ENCODE results near the gene RAB6A. TPM values are rescaled to one million over a fixed set of nuclear protein-coding genes. Genes with fewer than 3 reads are reported as not detected.
"Not testable (repeated sequence)": the region's sequence is repeated elsewhere in the genome, so short reads cannot be mapped to it uniquely, and the experiment has no call there.

RAB6A gene
- total and polyA plus RNA-seq, 2 experiments from 2014 or later, result 119 to 218 TPM

- Histone ChIP-seq H3K4me1 (ENCODE audit: low read depth) (peaks cover 17% of the 10 kb centered on the region), H3K36me3 (no peaks in the 10 kb centered on the region), H3K27me3 (no peaks in the 10 kb centered on the region), H3K27ac (no peak overlapping the region), H3K4me3 (no peak overlapping the region), H3K9me3 (ENCODE audit: low read depth) (no peaks in the 10 kb centered on the region)
- DNase-seq (ENCODE audit: low read depth in 1 of 2, low spot score in 1 of 2), result no peak
- TF ChIP-seq CTCF (IDR thresholded peaks at IDR 0.05; ENCODE audit: low read depth, low read length), result no peak
These were observed 5.2 kb downstream of the RAB6A start for GRCh38 chr11:73755670-73756069.

DNA sequence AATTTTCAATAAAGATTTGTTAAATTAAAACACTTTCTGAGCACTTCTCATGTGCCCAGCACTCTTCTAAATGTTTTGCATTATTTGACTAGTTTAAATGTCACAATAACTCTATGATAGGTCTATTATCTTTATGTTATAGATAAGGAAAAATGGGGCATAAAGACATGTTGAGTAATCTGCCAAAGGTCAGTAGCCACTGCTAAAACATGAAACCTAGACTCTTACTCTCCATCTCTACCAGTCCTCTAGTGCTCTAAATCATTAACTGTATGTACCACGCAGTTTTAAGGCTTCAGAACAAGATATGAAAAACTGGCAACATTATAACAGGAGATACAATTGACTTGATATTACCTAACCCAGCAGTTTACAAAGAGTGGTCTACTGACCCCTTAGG, 6.9 kb downstream of the RAB6A start:
- H3K36me3 ChIP-seq, result no peaks in the 10 kb centered on the region
- H3K9me3 ChIP-seq (ENCODE audit: low read depth), result no peaks in the 10 kb centered on the region
- no peak for DNase-seq (ENCODE audit: low read depth in 1 of 2, low spot score in 1 of 2)
- peaks cover 11% of the 10 kb centered on the region for H3K4me1 ChIP-seq (ENCODE audit: low read depth)
- H3K27me3 ChIP-seq, result no peaks in the 10 kb centered on the region
- H3K27ac ChIP-seq, result no peak overlapping the region
- TF ChIP-seq CTCF (IDR thresholded peaks at IDR 0.05; ENCODE audit: low read depth, low read length), result no peak
- H3K4me3 ChIP-seq, result no peak overlapping the region

DNA sequence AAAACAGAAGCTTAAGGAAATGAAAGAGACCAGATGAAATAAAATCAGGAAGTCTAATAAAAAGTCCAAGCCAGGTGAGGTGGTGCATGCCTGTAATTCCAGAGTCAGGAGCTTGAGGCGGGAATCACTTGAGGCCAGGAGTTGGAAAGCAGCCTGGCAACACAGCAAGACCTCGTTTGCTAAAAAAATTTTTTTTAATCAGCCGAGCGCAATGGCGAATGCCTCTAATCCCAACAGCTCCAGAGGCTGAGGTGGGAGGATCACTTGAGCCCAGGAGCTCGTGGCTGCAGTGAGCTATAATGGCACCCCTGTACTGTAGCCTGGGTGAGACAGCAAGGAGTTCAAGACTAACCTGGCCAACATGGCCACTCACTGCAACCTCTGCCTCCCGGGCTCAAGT, 8.0 kb downstream of the RAB6A start:
- no peak overlapping the region for H3K4me3 ChIP-seq
- no peak for DNase-seq (ENCODE audit: low read depth in 1 of 2, low spot score in 1 of 2)
- peaks cover under 1% of the 10 kb centered on the region for H3K4me1 ChIP-seq (ENCODE audit: low read depth)
- no peak overlapping the region for H3K27ac ChIP-seq
- H3K36me3 ChIP-seq, result no peaks in the 10 kb centered on the region
- H3K27me3 ChIP-seq, result no peaks in the 10 kb centered on the region
- no peaks in the 10 kb centered on the region for H3K9me3 ChIP-seq (ENCODE audit: low read depth)
- TF ChIP-seq CTCF (IDR thresholded peaks at IDR 0.05; ENCODE audit: low read depth, low read length), result no peak

- Histone ChIP-seq H3K27ac (no peak overlapping the region), H3K9me3 (ENCODE audit: low read depth) (no peaks in the 10 kb centered on the region), H3K4me1 (ENCODE audit: low read depth) (no peaks in the 10 kb centered on the region), H3K4me3 (no peak overlapping the region), H3K36me3 (no peaks in the 10 kb centered on the region), H3K27me3 (no peaks in the 10 kb centered on the region)
- no peak for TF ChIP-seq CTCF (IDR thresholded peaks at IDR 0.05; ENCODE audit: low read depth, low read length)
- peak in 1 of 2 donors; percentile 34 for DNase-seq (ENCODE audit: low read depth in 1 of 2, low spot score in 1 of 2)
These were observed 8.5 kb downstream of the RAB6A start for GRCh38 chr11:73752216-73752867.

- not testable (repeated sequence) for DNase-seq (ENCODE audit: low read depth in 1 of 2, low spot score in 1 of 2); H3K4me3 ChIP-seq; H3K36me3 ChIP-seq; H3K27ac ChIP-seq; H3K9me3 ChIP-seq (ENCODE audit: low read depth); H3K4me1 ChIP-seq (ENCODE audit: low read depth); H3K27me3 ChIP-seq
These were observed 10.0 kb downstream of the RAB6A start for GRCh38 chr11:73750862-73751261.

DNA sequence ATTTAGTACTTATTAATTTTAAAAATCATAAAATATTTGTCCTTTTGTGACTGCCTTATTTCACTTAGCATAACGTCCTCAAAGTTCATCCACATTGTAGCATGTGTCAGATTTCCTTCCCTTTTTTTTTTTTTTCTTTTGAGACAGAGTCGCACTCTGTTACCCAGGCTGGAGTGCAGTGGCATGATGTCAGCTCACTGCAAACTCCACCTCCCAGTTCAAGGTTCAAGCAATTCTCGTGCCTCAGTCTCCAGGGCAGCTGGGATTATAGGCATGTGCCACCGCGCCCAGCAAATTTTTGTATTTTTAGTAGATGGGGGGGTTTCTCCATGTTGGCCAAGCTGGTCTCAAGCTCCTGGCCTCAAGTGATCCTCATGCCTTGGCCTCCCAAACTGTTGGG, 10.6 kb downstream of the RAB6A start:
- Histone ChIP-seq H3K36me3 (no peaks in the 10 kb centered on the region), H3K27me3 (no peaks in the 10 kb centered on the region), H3K9me3 (ENCODE audit: low read depth) (no peaks in the 10 kb centered on the region), H3K4me1 (ENCODE audit: low read depth) (no peaks in the 10 kb centered on the region), H3K4me3 (no peak overlapping the region), H3K27ac (no peak overlapping the region)
- TF ChIP-seq CTCF (IDR thresholded peaks at IDR 0.05; ENCODE audit: low read depth, low read length), result no peak
- DNase-seq (ENCODE audit: low read depth in 1 of 2, low spot score in 1 of 2), result no peak

Data from cardiac muscle cell (in vitro differentiated cells and primary cell).